ENCODE results near the gene PRPSAP1. TPM values are rescaled to one million over a fixed set of nuclear protein-coding genes. Genes with fewer than 3 reads are reported as not detected.

Gene PRPSAP1, protein sequence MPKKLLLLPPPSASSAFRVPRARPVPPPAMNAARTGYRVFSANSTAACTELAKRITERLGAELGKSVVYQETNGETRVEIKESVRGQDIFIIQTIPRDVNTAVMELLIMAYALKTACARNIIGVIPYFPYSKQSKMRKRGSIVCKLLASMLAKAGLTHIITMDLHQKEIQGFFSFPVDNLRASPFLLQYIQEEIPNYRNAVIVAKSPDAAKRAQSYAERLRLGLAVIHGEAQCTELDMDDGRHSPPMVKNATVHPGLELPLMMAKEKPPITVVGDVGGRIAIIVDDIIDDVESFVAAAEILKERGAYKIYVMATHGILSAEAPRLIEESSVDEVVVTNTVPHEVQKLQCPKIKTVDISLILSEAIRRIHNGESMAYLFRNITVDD
- 10 to 100 TPM; 52.4 to 82.3 (median 68.7) TPM for total RNA-seq

DNA sequence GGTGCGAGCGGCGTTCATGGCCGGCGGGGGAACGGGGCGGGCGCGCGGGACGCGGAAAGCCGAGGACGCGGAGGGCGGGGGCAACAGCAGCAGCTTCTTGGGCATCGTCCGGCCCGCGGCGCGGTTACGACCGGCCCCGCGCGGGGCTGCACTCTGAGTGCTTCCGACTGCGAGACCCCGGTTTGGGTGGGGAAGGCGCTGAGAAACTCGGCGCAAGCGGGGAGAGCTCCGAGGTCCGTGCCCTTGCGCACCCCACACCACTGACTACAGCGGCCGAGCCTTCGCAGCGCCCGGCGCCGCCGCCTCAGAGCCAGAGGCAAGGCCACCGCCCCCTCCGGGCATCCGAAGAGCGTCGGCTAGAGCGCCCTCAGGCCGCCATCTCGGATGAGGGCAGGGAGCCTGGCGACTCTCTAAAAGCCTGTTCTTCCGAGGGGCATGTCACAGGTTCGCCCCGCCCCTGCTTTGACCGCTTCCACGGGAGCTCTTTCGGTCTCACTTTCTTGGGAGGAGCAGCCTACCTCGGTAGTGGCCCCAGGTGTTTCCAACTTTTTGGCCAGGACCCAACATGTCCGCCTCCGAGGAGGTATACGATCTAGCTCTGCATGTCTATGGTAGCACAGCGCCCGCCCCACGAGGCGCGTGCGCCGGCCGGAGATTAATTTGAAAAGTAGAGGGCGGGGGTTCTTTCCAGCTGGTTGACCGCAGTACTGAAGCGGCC, at the start of gene PRPSAP1:
TSS of gene PRPSAP1 (minus strand) at position 318 of the 718 bp plus-strand sequence. CDS start at position 105, 213 bp downstream.
- Histone ChIP-seq H3K36me3 (no peaks in the 10 kb centered on the region), H3K27ac (peak within 1 kb of the TSS; percentile 70 to 88), H3K4me1 (no peaks in the 10 kb centered on the region), H3K4me3 (peak within 1 kb of the TSS; percentile 60 to 85), H3K9me3 (no peaks in the 10 kb centered on the region), H3K27me3 (no peaks in the 10 kb centered on the region)
- intact Hi-C loops (cut with DNase I; ENCODE audit: low total_unique reads): no loop called here
- DNase-seq: peak; percentile 79 to 83
- TF ChIP-seq POLR2A (IDR thresholded peaks at IDR 0.05): peak; percentile 51 to 77
- TF ChIP-seq, protein P1, sequence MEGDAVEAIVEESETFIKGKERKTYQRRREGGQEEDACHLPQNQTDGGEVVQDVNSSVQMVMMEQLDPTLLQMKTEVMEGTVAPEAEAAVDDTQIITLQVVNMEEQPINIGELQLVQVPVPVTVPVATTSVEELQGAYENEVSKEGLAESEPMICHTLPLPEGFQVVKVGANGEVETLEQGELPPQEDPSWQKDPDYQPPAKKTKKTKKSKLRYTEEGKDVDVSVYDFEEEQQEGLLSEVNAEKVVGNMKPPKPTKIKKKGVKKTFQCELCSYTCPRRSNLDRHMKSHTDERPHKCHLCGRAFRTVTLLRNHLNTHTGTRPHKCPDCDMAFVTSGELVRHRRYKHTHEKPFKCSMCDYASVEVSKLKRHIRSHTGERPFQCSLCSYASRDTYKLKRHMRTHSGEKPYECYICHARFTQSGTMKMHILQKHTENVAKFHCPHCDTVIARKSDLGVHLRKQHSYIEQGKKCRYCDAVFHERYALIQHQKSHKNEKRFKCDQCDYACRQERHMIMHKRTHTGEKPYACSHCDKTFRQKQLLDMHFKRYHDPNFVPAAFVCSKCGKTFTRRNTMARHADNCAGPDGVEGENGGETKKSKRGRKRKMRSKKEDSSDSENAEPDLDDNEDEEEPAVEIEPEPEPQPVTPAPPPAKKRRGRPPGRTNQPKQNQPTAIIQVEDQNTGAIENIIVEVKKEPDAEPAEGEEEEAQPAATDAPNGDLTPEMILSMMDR (IDR thresholded peaks at IDR 0.05): peak; percentile 47 to 76 (median 60)

DNA sequence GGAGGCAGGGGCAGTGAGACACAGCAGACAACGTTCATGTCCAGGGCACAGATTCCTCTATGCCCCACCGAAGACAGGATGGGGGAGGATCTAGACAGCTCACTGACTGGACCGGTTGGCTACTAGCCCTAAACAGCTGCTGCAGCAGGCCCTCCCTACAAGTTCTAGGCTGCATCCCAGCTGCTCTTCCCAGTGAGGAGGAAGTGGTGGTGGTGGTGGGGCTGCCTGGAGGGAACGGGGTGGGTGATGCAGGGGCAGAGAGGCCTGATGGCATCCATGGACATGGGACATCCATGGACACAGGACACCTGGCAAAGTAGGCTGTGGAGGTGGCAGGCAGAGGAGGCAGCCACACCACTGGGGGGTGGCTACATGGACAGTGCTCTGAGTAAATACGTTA, 49.0 kb upstream of the PRPSAP1 start:
- no peaks in the 10 kb centered on the region for H3K4me1 ChIP-seq
- no peak for TF ChIP-seq POLR2A (IDR thresholded peaks at IDR 0.05)
- TF ChIP-seq, protein P1 (IDR thresholded peaks at IDR 0.05): no peak
- no peak overlapping the region for H3K4me3 ChIP-seq
- no peaks in the 10 kb centered on the region for H3K36me3 ChIP-seq
- H3K27ac ChIP-seq: no peak overlapping the region
- no peak for DNase-seq
- no peaks in the 10 kb centered on the region for H3K9me3 ChIP-seq
- intact Hi-C loops (cut with DNase I; ENCODE audit: low total_unique reads): no loop called here
- H3K27me3 ChIP-seq: no peaks in the 10 kb centered on the region

DNA sequence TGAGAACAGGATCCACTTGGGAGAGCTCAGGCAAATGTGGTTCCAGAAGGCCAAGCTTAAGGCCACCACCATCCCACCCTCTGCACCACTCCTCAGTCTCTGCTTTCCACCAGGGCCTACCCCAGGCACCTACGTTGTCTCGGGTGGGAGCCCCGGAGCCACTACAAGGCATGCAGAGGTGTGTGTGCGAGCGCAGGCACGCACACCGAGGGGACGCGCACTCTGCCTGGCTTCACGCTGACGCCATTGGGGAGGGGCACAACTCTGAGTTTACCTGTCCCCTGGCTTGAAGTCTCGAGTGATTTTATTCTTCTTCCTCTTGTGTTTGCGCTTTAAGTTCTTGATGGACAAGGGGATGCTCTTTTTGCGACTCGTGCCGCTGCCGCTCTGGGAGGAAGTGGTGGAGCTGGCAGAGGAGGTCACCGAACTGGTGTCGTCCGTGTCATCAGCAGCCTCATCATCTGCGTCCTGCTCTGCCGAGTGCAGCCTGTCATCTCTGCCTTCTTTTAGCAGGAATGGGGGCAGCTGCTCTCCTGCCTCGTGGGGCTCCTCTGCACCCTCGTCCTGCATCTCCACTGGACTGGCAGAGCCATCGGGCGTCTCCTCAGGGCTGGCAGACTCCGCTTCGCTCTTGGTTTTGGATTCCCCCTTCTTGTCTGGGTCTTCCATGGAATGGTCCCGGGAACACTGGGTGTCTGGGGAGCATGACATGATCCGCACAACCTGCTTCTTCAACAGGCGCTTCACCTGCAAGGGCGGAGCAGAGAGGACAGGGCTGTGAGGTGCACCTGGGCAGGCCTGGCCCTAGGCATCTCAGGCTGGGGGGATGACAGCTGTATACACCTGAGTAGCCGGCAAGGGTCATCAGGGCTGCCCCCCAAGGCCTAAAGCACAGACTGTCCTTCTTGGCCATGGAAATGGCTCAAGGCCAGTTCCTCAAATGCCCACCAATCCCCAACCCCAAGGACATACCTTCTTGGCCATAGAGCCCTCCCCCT, 45.8 kb upstream of the PRPSAP1 start:
- Histone ChIP-seq H3K36me3 (no peaks in the 10 kb centered on the region), H3K9me3 (no peaks in the 10 kb centered on the region), H3K4me1 (no peaks in the 10 kb centered on the region), H3K27ac (no peak overlapping the region), H3K4me3 (no peak overlapping the region), H3K27me3 (no peaks in the 10 kb centered on the region)
- no peak for DNase-seq
- intact Hi-C loops (cut with DNase I; ENCODE audit: low total_unique reads): loop anchor here (5.0 kb wide), 1 partner anchor 97 kb away; no protein-coding TSS in a partner anchor
- no peak for TF ChIP-seq POLR2A (IDR thresholded peaks at IDR 0.05)
- TF ChIP-seq, protein P1 (IDR thresholded peaks at IDR 0.05): no peak

DNA sequence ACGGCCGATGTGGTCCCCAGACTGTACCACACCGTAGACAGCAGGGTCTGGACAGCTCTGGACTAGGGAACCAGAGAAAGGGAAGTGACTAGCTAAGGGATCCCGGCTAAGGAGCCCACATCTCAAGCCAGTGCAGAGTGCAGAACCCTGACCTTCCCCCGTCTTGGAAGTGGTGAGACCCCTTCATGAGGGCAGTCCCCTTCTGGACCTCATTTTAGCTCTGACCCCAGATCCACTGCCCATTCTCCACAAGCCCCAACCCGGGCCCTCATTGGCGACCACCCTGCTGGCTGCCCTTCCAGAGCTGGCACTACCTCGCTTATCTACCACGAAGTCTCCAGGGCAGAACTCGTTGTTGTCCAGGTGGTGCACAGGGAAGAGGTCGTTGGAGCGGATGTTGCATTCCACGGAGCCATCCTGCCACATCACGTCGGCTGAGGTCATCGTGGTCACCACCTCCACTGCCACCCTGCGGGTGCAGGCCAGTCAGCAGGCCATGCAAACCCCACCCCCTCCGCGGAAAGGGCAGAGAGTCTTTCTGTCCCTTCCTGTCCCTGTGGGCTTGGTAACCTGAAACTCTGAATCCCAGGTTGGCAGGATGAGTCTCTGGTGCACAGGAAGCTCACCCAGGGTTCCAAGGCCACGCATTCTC, 44.9 kb upstream of the PRPSAP1 start:
- no peak overlapping the region for H3K4me3 ChIP-seq
- no peaks in the 10 kb centered on the region for H3K27me3 ChIP-seq
- DNase-seq: no peak
- intact Hi-C loops (cut with DNase I; ENCODE audit: low total_unique reads): loop anchor here (5.0 kb wide), 1 partner anchor 96 kb away; no protein-coding TSS in a partner anchor
- TF ChIP-seq, protein P1 (IDR thresholded peaks at IDR 0.05): no peak
- no peak for TF ChIP-seq POLR2A (IDR thresholded peaks at IDR 0.05)
- H3K9me3 ChIP-seq: no peaks in the 10 kb centered on the region
- H3K27ac ChIP-seq: no peak overlapping the region
- no peaks in the 10 kb centered on the region for H3K4me1 ChIP-seq
- no peaks in the 10 kb centered on the region for H3K36me3 ChIP-seq
